ENCODE data around the gene SERPINF2.

The SERPINF2 gene

DNA sequence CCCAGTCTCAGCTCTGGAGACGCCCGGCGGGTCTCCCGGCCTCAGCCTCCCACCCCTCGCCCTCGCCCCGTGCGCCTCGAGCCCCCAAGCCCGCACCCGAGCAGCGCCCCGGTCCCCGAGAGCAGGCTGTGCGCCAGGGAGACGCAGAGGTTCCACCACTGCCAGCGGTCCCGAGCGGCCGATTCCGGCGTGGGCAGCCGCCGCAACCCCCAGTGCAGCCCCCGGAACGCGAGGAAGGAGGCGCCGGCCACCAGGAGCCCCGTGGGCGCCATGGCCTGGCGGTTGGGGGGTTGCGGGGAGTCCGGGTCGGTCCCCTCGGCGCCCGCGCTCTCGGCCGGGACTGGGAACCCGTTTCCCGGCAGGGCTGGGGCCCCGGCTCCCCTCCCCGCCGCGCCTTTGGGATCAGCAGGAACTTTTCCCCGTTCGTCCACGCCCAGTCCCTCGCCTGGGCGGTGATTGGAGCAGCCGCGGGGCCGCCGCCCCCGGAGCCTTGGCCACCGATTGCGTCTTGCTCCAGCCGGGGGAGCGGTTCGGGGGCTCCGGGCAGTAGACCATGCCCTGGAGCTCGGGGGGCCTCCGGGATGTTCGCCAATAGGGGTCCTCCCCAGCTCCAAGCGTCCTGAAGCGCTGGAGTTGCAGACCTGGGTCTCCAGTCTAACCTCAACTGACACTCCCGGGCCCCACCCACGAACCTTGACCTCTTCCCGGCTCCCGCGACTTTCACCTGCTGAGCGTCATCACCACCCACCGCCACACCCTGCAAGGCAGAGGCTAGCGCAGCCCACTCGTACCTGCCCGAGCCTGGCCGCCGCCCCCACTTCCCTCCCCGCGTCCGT, 32.5 kb upstream of the SERPINF2 start, which contains the start of gene TLCD2:
Gene TLCD2, minus strand, starts transcription at position 407 of the 836 bp plus-strand sequence. Its CDS starts 135 bp downstream, at position 272.
- ChIA-PET POLR2A (interaction anchor here (0.6 to 1.0 kb wide), 2 partner anchors 29 to 141 kb away, joined by 3 read pairs; no protein-coding TSS in a partner anchor), CTCF (interaction anchor here (0.6 to 1.2 kb wide), 3 partner anchors 29 to 331 kb away, joined by 3 read pairs; no protein-coding TSS in a partner anchor)
- peaks cover 13% of the 10 kb centered on the region for H3K4me1 ChIP-seq (ENCODE audit: control insufficient read depth, insufficient read depth, low read length)
- H3K4me3 ChIP-seq (ENCODE audit: low read depth, low read length): peak within 1 kb of the TSS; percentile 63
- H3K36me3 ChIP-seq (ENCODE audit: control insufficient read depth in 2 of 2, insufficient read depth in 1 of 2, low read length in 2 of 2): peaks cover 0 to 23% of the 10 kb centered on the region in 2 experiments; a peak in 1 of 3 replicates
- H3K27ac ChIP-seq (ENCODE audit: extremely low read depth, low read depth, low read length): peak within 1 kb of the TSS; percentile 53; the same call in 1 of the 2 replicates
- H3K9me3 ChIP-seq (ENCODE audit: control insufficient read depth, insufficient read depth, low read depth, low read length): no peaks in the 10 kb centered on the region
- TF ChIP-seq, protein P1, sequence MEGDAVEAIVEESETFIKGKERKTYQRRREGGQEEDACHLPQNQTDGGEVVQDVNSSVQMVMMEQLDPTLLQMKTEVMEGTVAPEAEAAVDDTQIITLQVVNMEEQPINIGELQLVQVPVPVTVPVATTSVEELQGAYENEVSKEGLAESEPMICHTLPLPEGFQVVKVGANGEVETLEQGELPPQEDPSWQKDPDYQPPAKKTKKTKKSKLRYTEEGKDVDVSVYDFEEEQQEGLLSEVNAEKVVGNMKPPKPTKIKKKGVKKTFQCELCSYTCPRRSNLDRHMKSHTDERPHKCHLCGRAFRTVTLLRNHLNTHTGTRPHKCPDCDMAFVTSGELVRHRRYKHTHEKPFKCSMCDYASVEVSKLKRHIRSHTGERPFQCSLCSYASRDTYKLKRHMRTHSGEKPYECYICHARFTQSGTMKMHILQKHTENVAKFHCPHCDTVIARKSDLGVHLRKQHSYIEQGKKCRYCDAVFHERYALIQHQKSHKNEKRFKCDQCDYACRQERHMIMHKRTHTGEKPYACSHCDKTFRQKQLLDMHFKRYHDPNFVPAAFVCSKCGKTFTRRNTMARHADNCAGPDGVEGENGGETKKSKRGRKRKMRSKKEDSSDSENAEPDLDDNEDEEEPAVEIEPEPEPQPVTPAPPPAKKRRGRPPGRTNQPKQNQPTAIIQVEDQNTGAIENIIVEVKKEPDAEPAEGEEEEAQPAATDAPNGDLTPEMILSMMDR (tag by site-specific recombination; IDR thresholded peaks at IDR 0.05): 0 out of 2 replicates have a peak, but pooled peaks have one; percentile 8
- TF ChIP-seq ZNF629 (tag by site-specific recombination; IDR thresholded peaks at IDR 0.05) (peak; percentile 43; the same call in 1 of the 2 replicates), ZBTB48 (tag by site-specific recombination; IDR thresholded peaks at IDR 0.05) (0 out of 2 replicates have a peak, but pooled peaks have one; percentile 30), ZFHX2 (tag by site-specific recombination; conservative IDR thresholded peaks at IDR 0.05) (peak; percentile 85), SP3 (tag by site-specific recombination; IDR thresholded peaks at IDR 0.05) (peak; percentile 69; the same call in 1 of the 2 replicates), ZNF624 (tag by site-specific recombination; IDR thresholded peaks at IDR 0.05) (no peak), ZSCAN30 (tag by site-specific recombination; IDR thresholded peaks at IDR 0.05) (peak; percentile 71), ZNF37A (tag by site-specific recombination; IDR thresholded peaks at IDR 0.05) (peak; percentile 68), SP2 (tag by site-specific recombination; IDR thresholded peaks at IDR 0.05) (peak; percentile 70), ZBTB20 (tag by site-specific recombination; IDR thresholded peaks at IDR 0.05) (peak; percentile 96), ZBTB7A (tag by site-specific recombination; IDR thresholded peaks at IDR 0.05; ENCODE audit: low read depth) (peak; percentile 38; the same call in 1 of the 2 replicates), ZBTB8A (tag by site-specific recombination; IDR thresholded peaks at IDR 0.05) (peak; percentile 37; the same call in 1 of the 2 replicates), ZIC2 (tag by site-specific recombination; IDR thresholded peaks at IDR 0.05) (peak; percentile 87), ZNF114 (tag by site-specific recombination; IDR thresholded peaks at IDR 0.05) (no peak), SCRT2 (tag by site-specific recombination; IDR thresholded peaks at IDR 0.05) (peak; percentile 45; the same call in 1 of the 2 replicates), ZNF341 (tag by site-specific recombination; IDR thresholded peaks at IDR 0.05; ENCODE audit: low read depth) (peak; percentile 91), KLF8 (tag by site-specific recombination; IDR thresholded peaks at IDR 0.05) (peak; percentile 59; the same call in 1 of the 2 replicates), KLF9 (tag by site-specific recombination; IDR thresholded peaks at IDR 0.05; ENCODE audit: low read depth) (peak; percentile 59), ZNF133 (tag by site-specific recombination; IDR thresholded peaks at IDR 0.05) (no peak), ZNF777 (tag by site-specific recombination; IDR thresholded peaks at IDR 0.05; ENCODE audit: borderline replicate concordance) (no peak), ZNF324 (tag by site-specific recombination; IDR thresholded peaks at IDR 0.05) (peak; percentile 74; the same call in 1 of the 2 replicates)
- TF ChIP-seq, protein P2, sequence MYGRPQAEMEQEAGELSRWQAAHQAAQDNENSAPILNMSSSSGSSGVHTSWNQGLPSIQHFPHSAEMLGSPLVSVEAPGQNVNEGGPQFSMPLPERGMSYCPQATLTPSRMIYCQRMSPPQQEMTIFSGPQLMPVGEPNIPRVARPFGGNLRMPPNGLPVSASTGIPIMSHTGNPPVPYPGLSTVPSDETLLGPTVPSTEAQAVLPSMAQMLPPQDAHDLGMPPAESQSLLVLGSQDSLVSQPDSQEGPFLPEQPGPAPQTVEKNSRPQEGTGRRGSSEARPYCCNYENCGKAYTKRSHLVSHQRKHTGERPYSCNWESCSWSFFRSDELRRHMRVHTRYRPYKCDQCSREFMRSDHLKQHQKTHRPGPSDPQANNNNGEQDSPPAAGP (tag by site-specific recombination; IDR thresholded peaks at IDR 0.05): peak; percentile 80
- TF ChIP-seq, protein P3, sequence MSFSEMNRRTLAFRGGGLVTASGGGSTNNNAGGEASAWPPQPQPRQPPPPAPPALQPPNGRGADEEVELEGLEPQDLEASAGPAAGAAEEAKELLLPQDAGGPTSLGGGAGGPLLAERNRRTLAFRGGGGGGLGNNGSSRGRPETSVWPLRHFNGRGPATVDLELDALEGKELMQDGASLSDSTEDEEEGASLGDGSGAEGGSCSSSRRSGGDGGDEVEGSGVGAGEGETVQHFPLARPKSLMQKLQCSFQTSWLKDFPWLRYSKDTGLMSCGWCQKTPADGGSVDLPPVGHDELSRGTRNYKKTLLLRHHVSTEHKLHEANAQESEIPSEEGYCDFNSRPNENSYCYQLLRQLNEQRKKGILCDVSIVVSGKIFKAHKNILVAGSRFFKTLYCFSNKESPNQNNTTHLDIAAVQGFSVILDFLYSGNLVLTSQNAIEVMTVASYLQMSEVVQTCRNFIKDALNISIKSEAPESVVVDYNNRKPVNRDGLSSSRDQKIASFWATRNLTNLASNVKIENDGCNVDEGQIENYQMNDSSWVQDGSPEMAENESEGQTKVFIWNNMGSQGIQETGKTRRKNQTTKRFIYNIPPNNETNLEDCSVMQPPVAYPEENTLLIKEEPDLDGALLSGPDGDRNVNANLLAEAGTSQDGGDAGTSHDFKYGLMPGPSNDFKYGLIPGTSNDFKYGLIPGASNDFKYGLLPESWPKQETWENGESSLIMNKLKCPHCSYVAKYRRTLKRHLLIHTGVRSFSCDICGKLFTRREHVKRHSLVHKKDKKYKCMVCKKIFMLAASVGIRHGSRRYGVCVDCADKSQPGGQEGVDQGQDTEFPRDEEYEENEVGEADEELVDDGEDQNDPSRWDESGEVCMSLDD (tag by site-specific recombination; IDR thresholded peaks at IDR 0.05): 0 out of 2 replicates have a peak, but pooled peaks have one; percentile 43
- TF ChIP-seq, protein P4, sequence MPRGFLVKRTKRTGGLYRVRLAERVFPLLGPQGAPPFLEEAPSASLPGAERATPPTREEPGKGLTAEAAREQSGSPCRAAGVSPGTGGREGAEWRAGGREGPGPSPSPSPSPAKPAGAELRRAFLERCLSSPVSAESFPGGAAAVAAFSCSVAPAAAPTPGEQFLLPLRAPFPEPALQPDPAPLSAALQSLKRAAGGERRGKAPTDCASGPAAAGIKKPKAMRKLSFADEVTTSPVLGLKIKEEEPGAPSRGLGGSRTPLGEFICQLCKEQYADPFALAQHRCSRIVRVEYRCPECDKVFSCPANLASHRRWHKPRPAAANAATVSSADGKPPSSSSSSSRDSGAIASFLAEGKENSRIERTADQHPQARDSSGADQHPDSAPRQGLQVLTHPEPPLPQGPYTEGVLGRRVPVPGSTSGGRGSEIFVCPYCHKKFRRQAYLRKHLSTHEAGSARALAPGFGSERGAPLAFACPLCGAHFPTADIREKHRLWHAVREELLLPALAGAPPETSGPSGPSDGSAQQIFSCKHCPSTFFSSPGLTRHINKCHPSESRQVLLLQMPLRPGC (tag by site-specific recombination; IDR thresholded peaks at IDR 0.05): peak; percentile 3; the same call in 1 of the 2 replicates
- TF ChIP-seq, protein P5, sequence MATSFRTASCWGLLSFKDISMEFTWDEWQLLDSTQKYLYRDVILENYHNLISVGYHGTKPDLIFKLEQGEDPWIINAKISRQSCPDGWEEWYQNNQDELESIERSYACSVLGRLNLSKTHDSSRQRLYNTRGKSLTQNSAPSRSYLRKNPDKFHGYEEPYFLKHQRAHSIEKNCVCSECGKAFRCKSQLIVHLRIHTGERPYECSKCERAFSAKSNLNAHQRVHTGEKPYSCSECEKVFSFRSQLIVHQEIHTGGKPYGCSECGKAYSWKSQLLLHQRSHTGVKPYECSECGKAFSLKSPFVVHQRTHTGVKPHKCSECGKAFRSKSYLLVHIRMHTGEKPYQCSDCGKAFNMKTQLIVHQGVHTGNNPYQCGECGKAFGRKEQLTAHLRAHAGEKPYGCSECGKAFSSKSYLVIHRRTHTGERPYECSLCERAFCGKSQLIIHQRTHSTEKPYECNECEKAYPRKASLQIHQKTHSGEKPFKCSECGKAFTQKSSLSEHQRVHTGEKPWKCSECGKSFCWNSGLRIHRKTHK (tag by site-specific recombination; IDR thresholded peaks at IDR 0.05): no peak
- TF ChIP-seq, protein P6, sequence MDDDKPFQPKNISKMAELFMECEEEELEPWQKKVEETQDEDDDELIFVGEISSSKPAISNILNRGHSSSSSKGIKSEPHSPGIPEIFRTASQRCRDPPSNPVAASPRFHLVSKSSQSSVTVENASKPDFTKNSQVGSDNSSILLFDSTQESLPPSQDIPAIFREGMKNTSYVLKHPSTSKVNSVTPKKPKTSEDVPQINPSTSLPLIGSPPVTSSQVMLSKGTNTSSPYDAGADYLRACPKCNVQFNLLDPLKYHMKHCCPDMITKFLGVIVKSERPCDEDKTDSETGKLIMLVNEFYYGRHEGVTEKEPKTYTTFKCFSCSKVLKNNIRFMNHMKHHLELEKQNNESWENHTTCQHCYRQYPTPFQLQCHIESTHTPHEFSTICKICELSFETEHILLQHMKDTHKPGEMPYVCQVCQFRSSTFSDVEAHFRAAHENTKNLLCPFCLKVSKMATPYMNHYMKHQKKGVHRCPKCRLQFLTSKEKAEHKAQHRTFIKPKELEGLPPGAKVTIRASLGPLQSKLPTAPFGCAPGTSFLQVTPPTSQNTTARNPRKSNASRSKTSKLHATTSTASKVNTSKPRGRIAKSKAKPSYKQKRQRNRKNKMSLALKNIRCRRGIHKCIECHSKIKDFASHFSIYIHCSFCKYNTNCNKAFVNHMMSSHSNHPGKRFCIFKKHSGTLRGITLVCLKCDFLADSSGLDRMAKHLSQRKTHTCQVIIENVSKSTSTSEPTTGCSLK (tag by site-specific recombination; IDR thresholded peaks at IDR 0.05): no peak
